HL-60 (cell line): Measurements from ENCODE around the gene LRRC8D.

Source experiments
- CTCF ChIP-seq: IDR thresholded peaks from one replicate; pipeline ENCODE4 v1.5.1; 2011; ENCODE audit warnings: low read length, control low read depth, inconsistent platforms; ENCODE audit not compliant: insufficient read depth
- GABPA ChIP-seq: IDR thresholded peaks from 2 replicates; pipeline ENCODE4 v1.6.1; 2012; ENCODE audit warnings: low read depth
- POLR2AphosphoS5 ChIP-seq: IDR thresholded peaks from 2 replicates; pipeline ENCODE4 v1.6.1; 2012; ENCODE audit warnings: low read depth
- REST ChIP-seq: IDR thresholded peaks from 2 replicates; pipeline ENCODE4 v1.6.1; 2012; ENCODE audit warnings: low read depth; ENCODE audit not compliant: insufficient replicate concordance
- SPI1 ChIP-seq: IDR thresholded peaks from 2 replicates; pipeline ENCODE4 v1.6.1; 2012; ENCODE audit warnings: low read depth, mild to moderate bottlenecking, borderline replicate concordance

GRCh38 chr1:89837036-89837481, 16.2 kb downstream of the LRRC8D start:
- no peak for TF ChIP-seq CTCF
- no peak for TF ChIP-seq POLR2AphosphoS5
- no peak for TF ChIP-seq SPI1
- TF ChIP-seq REST = no peak
- TF ChIP-seq GABPA = no peak
